HG02938 (cell line): ENCODE measurements around the gene FHOD3.
"Not testable (repeated sequence)": the region's sequence is repeated elsewhere in the genome, so short reads cannot be mapped to it uniquely, and the experiment has no call there.

ENCODE experiments used
- ATAC-seq: cut with Tn5 transposase; IDR thresholded peaks from one replicate; pipeline ENCODE4 v1.9.1; 2021; ENCODE audit warnings: mild to moderate bottlenecking, moderate library complexity; ENCODE audit not compliant: unreplicated experiment

FHOD3 gene

GRCh38 chr18:36809590-36810381 is 512.3 kb downstream of the FHOD3 start:
- ATAC-seq, result peak; percentile 94

- ATAC-seq, result no peak
Observed at GRCh38 chr18:36811430-36811829, 513.9 kb downstream of the FHOD3 start.

GRCh38 chr18:36811955-36812354 is 514.4 kb downstream of the FHOD3 start:
- ATAC-seq, result no peak

GRCh38 chr18:36812678-36813077 is 515.2 kb downstream of the FHOD3 start:
- ATAC-seq, result no peak

- ATAC-seq, result no peak
Observed at GRCh38 chr18:36813101-36813775, 515.7 kb downstream of the FHOD3 start.

- ATAC-seq, result no peak
Observed at GRCh38 chr18:36813824-36814223, 516.3 kb downstream of the FHOD3 start.

GRCh38 chr18:36814994-36815393 is 517.5 kb downstream of the FHOD3 start:
- no peak for ATAC-seq

GRCh38 chr18:36816096-36816495 is 518.6 kb downstream of the FHOD3 start:
- ATAC-seq, result not testable (repeated sequence)

- ATAC-seq, result no peak
Observed at GRCh38 chr18:36817039-36817438, 519.5 kb downstream of the FHOD3 start.

- ATAC-seq, result no peak
Observed at GRCh38 chr18:36818652-36819051, 521.1 kb downstream of the FHOD3 start.

- no peak for ATAC-seq
Observed at GRCh38 chr18:36819621-36820020, 522.1 kb downstream of the FHOD3 start.

- ATAC-seq, result no peak
Observed at GRCh38 chr18:36821681-36822080, 524.2 kb downstream of the FHOD3 start.

- ATAC-seq, result no peak
Observed at GRCh38 chr18:36825526-36825925, 528.0 kb downstream of the FHOD3 start.

GRCh38 chr18:36826556-36826955 is 529.0 kb downstream of the FHOD3 start:
- no peak for ATAC-seq

- ATAC-seq, result peak; percentile 2
Observed at GRCh38 chr18:36828157-36828629, 530.7 kb downstream of the FHOD3 start.

- peak; percentile 88 for ATAC-seq
Observed at GRCh38 chr18:36828630-36829361, 531.3 kb downstream of the FHOD3 start, which contains the start of the genes KIAA1328 and TPGS2. Gene KIAA1328, plus strand, starts transcription at chr18:36829127. Its CDS starts 12 bp downstream, at chr18:36829139. Gene TPGS2, minus strand, starts transcription at chr18:36829002. Its CDS starts 235 bp downstream, at chr18:36828767.
